Measurements from ENCODE around the gene POLE.

Gene POLE

GRCh38 chr12:132687211-132688164 is at the start of gene POLE, which contains the start of gene PXMP2:
POLE (minus strand) TSS chr12:132687342; CDS start chr12:132687315, 27 bp downstream.
PXMP2 (plus strand) TSS chr12:132687587; CDS start chr12:132687671, 84 bp downstream.
- DNase-seq, result peak; percentile 99

GRCh38 chr12:132736913-132737312 is 49.8 kb upstream of the POLE start:
- DNase-seq, result no peak

GRCh38 chr12:132736378-132736777 is 49.2 kb upstream of the POLE start:
- DNase-seq, result no peak

- DNase-seq, result no peak
These were observed 48.4 kb upstream of the POLE start for GRCh38 chr12:132735496-132735895.

GRCh38 chr12:132734206-132734605 is 47.1 kb upstream of the POLE start:
- no peak for DNase-seq

- no peak for DNase-seq
These were observed 44.4 kb upstream of the POLE start for GRCh38 chr12:132731574-132731973.

- no peak for DNase-seq
These were observed 43.2 kb upstream of the POLE start for GRCh38 chr12:132730353-132730752.

- peak; percentile 29 for DNase-seq
These were observed 42.6 kb upstream of the POLE start for GRCh38 chr12:132729541-132730320.

- no peak for DNase-seq
These were observed 41.4 kb upstream of the POLE start for GRCh38 chr12:132728502-132728901.

GRCh38 chr12:132727091-132727794 is 40.1 kb upstream of the POLE start:
- no peak for DNase-seq

- no peak for DNase-seq
These were observed 39.2 kb upstream of the POLE start for GRCh38 chr12:132726386-132726785.

GRCh38 chr12:132724506-132725241 is 37.5 kb upstream of the POLE start:
- DNase-seq, result no peak

GRCh38 chr12:132723764-132724140 is 36.6 kb upstream of the POLE start:
- DNase-seq, result no peak

GRCh38 chr12:132723015-132723763 is 36.0 kb upstream of the POLE start:
- no peak for DNase-seq

GRCh38 chr12:132720606-132721345 is 33.6 kb upstream of the POLE start:
- no peak for DNase-seq

GRCh38 chr12:132719954-132720324 is 32.8 kb upstream of the POLE start:
- DNase-seq, result no peak

GRCh38 chr12:132719141-132719953 is 32.2 kb upstream of the POLE start:
- DNase-seq, result no peak

- no peak for DNase-seq
These were observed 31.5 kb upstream of the POLE start for GRCh38 chr12:132718644-132719043.

- peak; percentile 23 for DNase-seq
These were observed 30.6 kb upstream of the POLE start for GRCh38 chr12:132717531-132718387.

Data from NCI-H69 (cell line).